NCI-H187 treated with DMSO at 0.1 percent for 48 hours (cell line): ENCODE data around the gene DSEL.

ENCODE experiments used
- DNase-seq: peaks from one replicate; lab custom pipeline; 2025; lab: John Stamatoyannopoulos, UW

Gene DSEL

GRCh38 chr18:67500522-67501205 lies 15.9 kb downstream of the DSEL start:
- DNase-seq = no peak

GRCh38 chr18:67496469-67496868 lies 20.1 kb downstream of the DSEL start:
- DNase-seq = no peak

GRCh38 chr18:67486534-67486933 lies 30.0 kb downstream of the DSEL start:
- DNase-seq = no peak

- DNase-seq = no peak
These were observed 30.9 kb downstream of the DSEL start for GRCh38 chr18:67485655-67486054.

GRCh38 chr18:67484458-67484857 lies 32.1 kb downstream of the DSEL start:
- no peak for DNase-seq

GRCh38 chr18:67483952-67484351 lies 32.6 kb downstream of the DSEL start:
- no peak for DNase-seq

DNA sequence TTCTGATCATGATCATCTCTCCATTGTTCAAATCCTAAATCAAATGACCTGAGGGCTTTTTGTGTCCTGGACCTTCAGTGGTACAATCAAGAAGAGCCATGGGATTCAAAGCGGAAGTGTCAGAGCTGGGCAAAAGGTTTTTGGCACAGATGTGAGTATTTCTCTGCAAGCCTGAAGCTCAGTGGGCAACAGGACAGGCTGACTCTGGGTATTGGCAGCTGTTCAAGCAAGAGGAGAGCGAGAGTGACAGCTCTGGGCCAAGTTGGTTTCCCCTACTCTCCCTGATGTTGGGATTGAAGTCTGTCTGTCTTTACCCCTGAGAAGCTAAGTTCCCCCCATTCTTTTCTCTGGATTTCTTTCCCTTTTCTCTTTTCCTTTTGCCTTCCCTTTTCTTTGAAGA lies 33.3 kb downstream of the DSEL start:
- no peak for DNase-seq

- no peak for DNase-seq
These were observed 38.3 kb downstream of the DSEL start for GRCh38 chr18:67478249-67478648.

DNA sequence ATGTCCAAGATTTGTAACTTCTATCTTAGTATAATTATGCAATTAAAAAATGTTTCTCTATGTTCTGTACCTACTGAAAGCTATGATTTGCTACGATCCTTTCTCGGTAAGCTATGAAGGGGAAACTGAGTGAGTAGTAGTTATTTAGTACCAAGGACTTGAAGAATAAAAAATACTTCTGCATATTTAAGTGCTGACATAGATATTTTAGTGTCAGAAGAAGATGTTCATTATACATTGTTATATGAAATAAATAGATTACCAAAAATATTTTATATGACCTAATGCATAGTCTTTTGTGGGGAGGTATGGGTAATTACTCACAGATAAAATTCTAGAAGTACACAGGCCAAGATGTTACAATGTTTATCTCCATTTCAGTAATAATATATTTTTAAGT lies 39.0 kb downstream of the DSEL start:
- no peak for DNase-seq

GRCh38 chr18:67476585-67476984 lies 39.9 kb downstream of the DSEL start:
- no peak for DNase-seq

GRCh38 chr18:67475673-67476072 lies 40.8 kb downstream of the DSEL start:
- DNase-seq = no peak

GRCh38 chr18:67468038-67468437 lies 48.5 kb downstream of the DSEL start:
- no peak for DNase-seq

- DNase-seq = no peak
These were observed 49.3 kb downstream of the DSEL start for GRCh38 chr18:67467188-67467587.

GRCh38 chr18:67464499-67464898 lies 52.0 kb downstream of the DSEL start:
- DNase-seq = no peak

DNA sequence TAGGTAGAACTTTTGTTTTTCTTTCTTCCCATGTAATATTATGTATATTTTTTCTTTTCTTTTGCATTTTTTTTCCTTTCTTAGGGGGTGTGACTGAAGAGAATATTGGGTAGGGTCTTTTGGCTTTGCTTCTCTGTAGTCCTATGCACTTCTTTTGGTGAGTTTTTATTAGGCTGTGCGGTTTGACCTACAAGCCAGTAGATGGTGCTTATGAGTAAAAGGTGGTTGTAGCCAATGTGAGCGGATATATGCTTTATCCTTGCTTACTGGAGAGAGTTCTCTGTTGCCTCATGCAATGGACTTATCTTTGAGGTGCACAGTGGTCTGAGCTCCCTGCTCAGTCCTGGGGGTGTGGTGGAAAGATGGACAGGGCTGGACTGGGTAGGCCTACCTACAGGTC lies 52.7 kb downstream of the DSEL start:
- DNase-seq = no peak

DNA sequence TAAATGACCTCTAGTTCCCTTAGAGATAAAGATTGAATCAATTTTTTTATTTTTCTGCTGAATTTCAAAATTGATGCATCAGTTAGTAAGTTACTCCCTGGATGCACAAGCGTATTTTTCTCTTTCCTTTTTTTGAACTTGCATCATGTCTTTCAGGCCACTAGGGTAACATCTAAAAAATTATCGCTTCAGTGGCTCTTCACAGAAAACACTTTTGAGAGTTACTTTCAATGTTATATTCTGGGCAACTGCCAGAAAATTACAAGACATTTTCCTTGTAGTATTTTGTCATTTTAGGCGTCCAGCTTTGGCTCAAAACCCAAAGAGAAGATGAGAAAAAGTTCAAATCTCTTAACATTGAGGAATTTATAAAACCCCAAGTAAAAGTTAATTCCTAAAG lies 59.8 kb downstream of the DSEL start:
- DNase-seq = no peak
